Osteoblast (primary cell): ENCODE results near the gene EXOSC2. TPM values are rescaled to one million over a fixed set of nuclear protein-coding genes. Genes with fewer than 3 reads are reported as not detected.
A peak's percentile ranks its signal among the peaks of the same experiment; 100 is the strongest.

Experiments used
- DNase-seq: peaks from one replicate; pipeline ENCODE4 v3.0.0; 2011; ENCODE audit warnings: low spot score, mixed read lengths; ENCODE audit not compliant: insufficient read length; ENCODE audit errors: missing footprints
- H2AFZ ChIP-seq: 2 replicates; pipeline ENCODE4 v1.6.0; 2011; ENCODE audit warnings: mild to moderate bottlenecking, low read length
- H3K27ac ChIP-seq: 2 replicates; pipeline ENCODE4 v1.5.1; 2011; ENCODE audit warnings: mild to moderate bottlenecking, low read depth, low read length, moderate library complexity
- H3K27me3 ChIP-seq: 2 replicates; pipeline ENCODE4 v1.6.0; 2012; ENCODE audit warnings: mild to moderate bottlenecking, control low read depth, inconsistent platforms, low read length, moderate library complexity; ENCODE audit not compliant: insufficient read depth
- H3K36me3 ChIP-seq: 2 replicates; pipeline ENCODE4 v1.5.1; 2011; ENCODE audit warnings: mild to moderate bottlenecking, low read length, control low read depth, moderate library complexity; ENCODE audit not compliant: insufficient read depth
- H3K4me1 ChIP-seq: 2 replicates; pipeline ENCODE4 v1.5.1; 2011; ENCODE audit warnings: mild to moderate bottlenecking, low read length, control low read depth, moderate library complexity; ENCODE audit not compliant: insufficient read depth
- H3K4me2 ChIP-seq: 2 replicates; pipeline ENCODE4 v1.6.0; 2011; ENCODE audit warnings: mild to moderate bottlenecking, low read length; ENCODE audit not compliant: insufficient read depth
- H3K4me3 ChIP-seq: fragments of 200-600 bp; sonication (generic); 3 replicates; pipeline ENCODE4 v1.5.1; 2012; ENCODE audit warnings: mild to moderate bottlenecking, low read length, inconsistent platforms; ENCODE audit not compliant: insufficient read depth
- H3K79me2 ChIP-seq: 2 replicates; pipeline ENCODE4 v1.6.0; 2012; ENCODE audit warnings: mild to moderate bottlenecking, low read length, control low read depth, inconsistent platforms; ENCODE audit not compliant: insufficient read depth
- H3K9me3 ChIP-seq: 2 replicates; pipeline ENCODE4 v1.5.1; 2011; ENCODE audit warnings: low read depth, low read length, control low read depth
- H4K20me1 ChIP-seq: 2 replicates; pipeline ENCODE4 v1.6.0; 2012; ENCODE audit warnings: mild to moderate bottlenecking, low read length, control low read depth; ENCODE audit not compliant: insufficient read depth
- total RNA-seq: library from RNA; depleted of rRNA; stranded (reverse); fragments of >200 nt; gene quantifications from 2 replicates; pipeline ENCODE4 v1.2.3, GENCODE V29; 2012
- TF ChIP-seq, protein P1 (sequence below): IDR thresholded peaks from 2 replicates; pipeline ENCODE4 v1.5.1; 2011; ENCODE audit warnings: mild to moderate bottlenecking, low read depth, low read length, moderate library complexity; ENCODE audit errors: extremely low read depth

The EXOSC2 gene
- total RNA-seq, 1 donor = 22.1 TPM

DNA sequence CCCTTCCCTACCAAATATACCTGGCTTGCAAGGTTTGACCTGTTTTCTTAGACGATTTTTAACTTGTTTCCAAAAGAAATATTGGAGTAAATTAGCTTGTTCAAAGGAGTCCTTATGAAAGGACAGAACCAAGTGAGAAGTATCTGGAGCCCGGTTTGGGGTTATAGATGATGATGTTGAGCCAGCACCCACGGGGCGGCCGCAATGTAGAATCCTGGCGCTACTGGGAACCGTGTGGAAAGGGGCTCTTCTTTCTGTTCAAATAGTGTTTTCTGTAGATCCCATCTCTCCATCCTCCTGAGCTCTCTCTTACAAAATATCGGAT is 517 bp upstream of the EXOSC2 start:
- peak overlapping the region; percentile 85 for H3K4me3 ChIP-seq
- DNase-seq = peak; percentile 77
- H3K27me3 ChIP-seq = no peaks in the 10 kb centered on the region
- H3K27ac ChIP-seq = peak overlapping the region; percentile 67
- peaks cover 37% of the 10 kb centered on the region for H3K79me2 ChIP-seq
- H3K4me1 ChIP-seq = peaks cover 24% of the 10 kb centered on the region
- TF ChIP-seq, protein P1, sequence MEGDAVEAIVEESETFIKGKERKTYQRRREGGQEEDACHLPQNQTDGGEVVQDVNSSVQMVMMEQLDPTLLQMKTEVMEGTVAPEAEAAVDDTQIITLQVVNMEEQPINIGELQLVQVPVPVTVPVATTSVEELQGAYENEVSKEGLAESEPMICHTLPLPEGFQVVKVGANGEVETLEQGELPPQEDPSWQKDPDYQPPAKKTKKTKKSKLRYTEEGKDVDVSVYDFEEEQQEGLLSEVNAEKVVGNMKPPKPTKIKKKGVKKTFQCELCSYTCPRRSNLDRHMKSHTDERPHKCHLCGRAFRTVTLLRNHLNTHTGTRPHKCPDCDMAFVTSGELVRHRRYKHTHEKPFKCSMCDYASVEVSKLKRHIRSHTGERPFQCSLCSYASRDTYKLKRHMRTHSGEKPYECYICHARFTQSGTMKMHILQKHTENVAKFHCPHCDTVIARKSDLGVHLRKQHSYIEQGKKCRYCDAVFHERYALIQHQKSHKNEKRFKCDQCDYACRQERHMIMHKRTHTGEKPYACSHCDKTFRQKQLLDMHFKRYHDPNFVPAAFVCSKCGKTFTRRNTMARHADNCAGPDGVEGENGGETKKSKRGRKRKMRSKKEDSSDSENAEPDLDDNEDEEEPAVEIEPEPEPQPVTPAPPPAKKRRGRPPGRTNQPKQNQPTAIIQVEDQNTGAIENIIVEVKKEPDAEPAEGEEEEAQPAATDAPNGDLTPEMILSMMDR = no peak
- no peaks in the 10 kb centered on the region for H4K20me1 ChIP-seq
- H3K9me3 ChIP-seq = no peaks in the 10 kb centered on the region
- peaks cover 20% of the 10 kb centered on the region for H3K36me3 ChIP-seq
- H3K4me2 ChIP-seq = peak overlapping the region; percentile 93
- peak overlapping the region; percentile 98 for H2AFZ ChIP-seq

DNA sequence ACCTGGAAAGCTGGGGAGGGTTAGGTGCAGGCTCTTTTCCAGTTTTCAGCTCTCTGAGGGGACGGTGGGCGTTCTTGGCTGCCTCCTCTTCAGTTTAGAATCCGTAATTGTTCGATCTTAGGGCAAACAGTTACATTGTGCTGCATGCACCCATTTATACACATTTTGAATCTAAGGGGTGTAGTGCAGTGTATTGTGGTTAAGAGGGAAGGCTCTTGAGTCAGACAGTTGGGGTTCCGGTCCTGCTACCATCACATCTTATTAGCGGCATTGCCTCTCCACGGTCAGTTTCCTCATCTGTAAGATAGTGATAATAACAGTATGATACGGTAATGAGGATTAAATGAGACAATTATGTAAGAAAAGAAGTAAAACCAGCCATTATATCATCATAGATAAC is 625 bp downstream of the EXOSC2 start:
- H3K4me1 ChIP-seq = peaks cover 33% of the 10 kb centered on the region
- no peaks in the 10 kb centered on the region for H4K20me1 ChIP-seq
- peaks cover 37% of the 10 kb centered on the region for H3K79me2 ChIP-seq
- peak overlapping the region; percentile 97 for H2AFZ ChIP-seq
- TF ChIP-seq, protein P1 = no peak
- H3K4me2 ChIP-seq = peak overlapping the region; percentile 93
- no peaks in the 10 kb centered on the region for H3K9me3 ChIP-seq
- peak overlapping the region; percentile 85 for H3K4me3 ChIP-seq
- peaks cover 25% of the 10 kb centered on the region for H3K36me3 ChIP-seq
- no peaks in the 10 kb centered on the region for H3K27me3 ChIP-seq
- DNase-seq = peak; percentile 53
- peak overlapping the region; percentile 80 for H3K27ac ChIP-seq

DNA sequence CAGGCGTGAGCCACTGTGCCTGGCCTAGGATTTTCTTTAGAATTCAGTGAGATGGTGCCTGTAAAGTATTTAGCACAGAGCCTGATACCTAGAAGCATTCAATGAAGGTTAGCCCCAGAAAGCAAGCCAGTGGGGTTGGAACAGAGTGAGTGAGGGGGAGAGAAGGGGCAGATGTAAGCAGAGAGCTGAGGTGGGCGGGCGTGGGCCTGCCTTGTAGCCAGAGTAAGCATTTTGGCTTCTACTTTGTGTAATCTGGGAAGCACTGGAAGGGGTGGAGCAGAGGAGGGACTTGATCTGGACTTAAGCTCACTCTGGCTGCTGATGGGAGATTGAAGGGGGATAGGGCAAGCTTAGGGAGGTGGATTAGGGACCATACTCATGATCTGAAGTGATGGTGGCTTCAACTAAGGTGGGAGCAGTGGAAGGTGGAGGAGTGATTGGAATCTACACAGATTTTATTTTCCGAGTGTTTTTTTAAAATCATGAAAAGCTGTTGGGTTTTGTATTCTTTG is 2.6 kb downstream of the EXOSC2 start:
- Histone ChIP-seq H3K27ac (no peak overlapping the region), H3K4me3 (no peak overlapping the region), H4K20me1 (peaks cover under 1% of the 10 kb centered on the region), H3K9me3 (no peaks in the 10 kb centered on the region), H3K4me1 (peaks cover 23% of the 10 kb centered on the region), H3K36me3 (peaks cover 38% of the 10 kb centered on the region), H3K79me2 (peaks cover 37% of the 10 kb centered on the region), H3K27me3 (no peaks in the 10 kb centered on the region), H3K4me2 (no peak overlapping the region), H2AFZ (no peak overlapping the region)
- TF ChIP-seq, protein P1 = no peak
- no peak for DNase-seq

DNA sequence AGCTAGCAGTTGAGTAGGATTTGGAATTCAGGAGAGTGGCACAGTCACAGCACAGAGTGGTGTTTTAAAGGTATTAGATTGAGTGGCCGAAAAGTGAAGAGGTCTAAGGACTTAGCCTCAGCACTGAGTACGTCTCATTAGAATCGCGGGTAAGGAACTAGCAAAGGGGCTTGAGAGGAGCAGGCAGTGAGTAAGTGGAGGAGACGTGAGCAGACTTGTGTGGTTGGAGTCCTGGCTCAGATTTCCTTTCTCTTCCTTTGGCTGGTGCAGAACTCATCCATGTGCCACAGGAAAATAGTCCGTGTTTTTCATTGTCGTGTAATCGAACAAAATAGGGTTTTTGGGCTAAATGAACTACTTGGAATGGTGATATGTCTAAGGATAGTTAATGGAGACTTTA is 3.4 kb downstream of the EXOSC2 start:
- no peak overlapping the region for H3K27ac ChIP-seq
- H3K36me3 ChIP-seq = peaks cover 46% of the 10 kb centered on the region
- H4K20me1 ChIP-seq = peaks cover 7% of the 10 kb centered on the region
- H3K4me3 ChIP-seq = no peak overlapping the region
- no peak overlapping the region for H2AFZ ChIP-seq
- H3K4me1 ChIP-seq = peaks cover 28% of the 10 kb centered on the region
- no peaks in the 10 kb centered on the region for H3K9me3 ChIP-seq
- DNase-seq = no peak
- H3K4me2 ChIP-seq = no peak overlapping the region
- peaks cover 42% of the 10 kb centered on the region for H3K79me2 ChIP-seq
- no peaks in the 10 kb centered on the region for H3K27me3 ChIP-seq
- TF ChIP-seq, protein P1 = no peak
